Measurements from ENCODE around the gene EDAR.

DNA sequence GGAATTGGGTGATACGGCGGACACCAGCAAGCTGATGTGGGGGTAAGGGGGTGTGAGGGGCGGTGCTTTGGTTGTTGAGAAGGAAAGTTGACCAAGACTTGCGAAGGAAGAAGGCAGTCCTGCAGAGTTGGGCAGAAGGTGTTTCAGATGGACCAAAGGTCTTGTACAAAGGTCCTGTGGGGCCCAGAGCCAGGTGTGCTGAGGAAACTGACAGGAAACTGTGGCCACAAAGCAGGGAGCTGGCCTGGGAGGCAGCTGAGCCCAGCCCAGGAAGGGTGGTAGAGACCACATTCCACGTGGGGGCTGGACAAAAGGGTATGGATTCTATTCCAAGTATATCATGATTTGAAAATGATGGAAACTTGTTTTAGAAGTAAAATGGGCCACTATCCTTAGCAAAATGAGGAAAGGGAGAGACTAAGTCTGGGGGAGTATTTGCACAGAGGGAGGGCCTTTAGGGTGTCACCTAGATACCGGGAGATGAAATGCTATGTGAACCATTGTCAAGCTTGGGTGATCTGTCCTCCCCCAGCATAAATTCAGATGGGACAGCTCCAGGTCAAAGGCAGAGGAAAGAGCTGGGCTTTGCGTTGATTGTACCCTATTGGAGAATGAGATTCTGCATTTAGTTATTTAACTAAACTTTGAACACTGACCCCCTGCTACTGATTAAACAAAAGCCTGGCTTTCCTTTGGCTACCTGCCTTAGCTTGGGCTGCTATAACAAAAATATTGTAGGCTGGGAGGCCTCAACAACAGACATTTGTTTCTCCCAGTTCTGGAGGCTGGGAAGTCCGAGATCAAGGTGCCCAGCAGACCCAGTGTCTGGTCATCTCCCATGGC lies 4.3 kb upstream of the EDAR start:
- TF ChIP-seq RAD21 (IDR thresholded peaks at IDR 0.05; ENCODE audit: low read depth), result no peak
- no peak for TF ChIP-seq CEBPB (IDR thresholded peaks at IDR 0.05)
- no peak for TF ChIP-seq TAF1 (IDR thresholded peaks at IDR 0.05; ENCODE audit: low read depth)

All from Ishikawa (cell line).